K562 (cell line): Measurements from ENCODE around the gene CBX3. TPM values are rescaled to one million over a fixed set of nuclear protein-coding genes. Genes with fewer than 3 reads are reported as not detected.

Source experiments
- CTBP1 ChIP-seq: fragments of 450-650 bp; IDR thresholded peaks from 2 replicates; pipeline ENCODE4 v1.6.1; 2016; ENCODE audit warnings: borderline replicate concordance
- MTA2 ChIP-seq: fragments of 450-650 bp; IDR thresholded peaks from 2 replicates; pipeline ENCODE4 v1.6.1; 2016; ENCODE audit warnings: low read depth
- NCOA6 ChIP-seq: fragments of 450-650 bp; IDR thresholded peaks from 2 replicates; pipeline ENCODE4 v1.6.1; 2017; ENCODE audit warnings: mild to moderate bottlenecking
- NCOR1 ChIP-seq: fragments of 450-650 bp; IDR thresholded peaks from 2 replicates; pipeline ENCODE4 v1.6.1; 2016; ENCODE audit warnings: mild to moderate bottlenecking, moderate library complexity
- NFRKB ChIP-seq: fragments of 450-650 bp; IDR thresholded peaks from 2 replicates; pipeline ENCODE4 v1.6.1; 2016; ENCODE audit warnings: low read depth
- PCBP2 ChIP-seq: fragments of 200-400 bp; formaldehyde crosslinking; IDR thresholded peaks from 2 replicates; pipeline ENCODE4 v1.6.1; 2018; ENCODE audit warnings: low read length, low read depth, mild to moderate bottlenecking, moderate library complexity; ENCODE audit not compliant: poor library complexity, severe bottlenecking
- PHB ChIP-seq: fragments of 250-450 bp; sonication (Bioruptor Pico); IDR thresholded peaks from 2 replicates; pipeline ENCODE4 v1.5.0; 2021
- SMAD4 ChIP-seq: fragments of 250-450 bp; sonication (Bioruptor Pico); conservative IDR thresholded peaks from 2 replicates; pipeline ENCODE4 v1.8.0; 2021; ENCODE audit warnings: inconsistent platforms, mild to moderate bottlenecking, moderate library complexity
- TCF3 ChIP-seq: sonication (generic); formaldehyde crosslinking; IDR thresholded peaks from 2 replicates; pipeline ENCODE4 v1.4.0; 2020; ENCODE audit warnings: mild to moderate bottlenecking, missing genetic modification reagents
- XRCC3 ChIP-seq: fragments of 450-650 bp; IDR thresholded peaks from 2 replicates; pipeline ENCODE4 v1.6.1; 2017; ENCODE audit warnings: mild to moderate bottlenecking, moderate library complexity
- ZNF224 ChIP-seq: sonication (generic); formaldehyde crosslinking; IDR thresholded peaks from 2 replicates; pipeline ENCODE4 v1.8.0; 2022; ENCODE audit warnings: mild to moderate bottlenecking, missing genetic modification reagents
- ZNF384 ChIP-seq: IDR thresholded peaks from 2 replicates; pipeline ENCODE4 v1.6.1; 2012; ENCODE audit warnings: low read depth, low read length, improper control_type of control experiment
- ZNF507 ChIP-seq: conservative IDR thresholded peaks from 2 replicates; pipeline ENCODE4 v1.6.1; 2017; ENCODE audit warnings: missing genetic modification characterization, missing compliant biosample characterization
- ZNF551 ChIP-seq: fragments of 250-450 bp; sonication (Bioruptor Pico); IDR thresholded peaks from 2 replicates; pipeline ENCODE4 v1.5.0; 2021; ENCODE audit warnings: mild to moderate bottlenecking, moderate library complexity
- ZNF830 ChIP-seq: fragments of 250-450 bp; sonication (Bioruptor Pico); IDR thresholded peaks from 2 replicates; pipeline ENCODE4 v1.5.0; 2021; ENCODE audit warnings: mild to moderate bottlenecking
- polyA plus RNA-seq, 8 experiments: library from polyadenylated mRNA; depleted of rRNA in 4 of 8; stranded (reverse) in 5 of 8; unstranded in 3 of 8; fragments of >200 nt; fragmentation: Nextera tagmentation in 2 of 8; fragmentation: Illumina TruSeq in 1 of 8; extraction: Ambion mirVana in 2 of 8; extraction: Trizol in 1 of 8; gene quantifications; 2 replicates each; pipeline versions ENCODE4 v1.2.1 to v1.2.3, GENCODE V29; 2011 to 2014; ENCODE audit warnings: inconsistent platforms in 1 of 8, missing spikeins in 1 of 8
- total RNA-seq, 7 experiments: library from RNA; depleted of rRNA in 6 of 7; stranded (reverse); fragments of >200 nt in 6 of 7; fragmentation: Illumina TruSeq in 2 of 7; extraction: Trizol in 2 of 7; gene quantifications; 2 replicates each; pipeline versions ENCODE4 v1.2.1 to v1.2.3, GENCODE V29; 2011 to 2021; ENCODE audit warnings: low replicate concordance in 1 of 7
- TF ChIP-seq, protein P1 (sequence below): fragments of 250-450 bp; sonication (Bioruptor Pico); IDR thresholded peaks from 2 replicates; pipeline ENCODE4 v1.5.0; 2022; ENCODE audit warnings: mild to moderate bottlenecking
- TF ChIP-seq, protein P2 (sequence below): IDR thresholded peaks from 2 replicates; pipeline ENCODE4 v1.6.1; 2014; ENCODE audit warnings: antibody characterized with exemption
- TF ChIP-seq, protein P3 (sequence below): fragments of 450-650 bp; formaldehyde crosslinking; IDR thresholded peaks from 2 replicates; pipeline ENCODE4 v1.4.0; 2020; ENCODE audit warnings: mild to moderate bottlenecking, moderate library complexity
- TF ChIP-seq, protein P4 (sequence below): fragments of 450-650 bp; IDR thresholded peaks from 2 replicates; pipeline ENCODE4 v1.7.1; 2018; ENCODE audit warnings: mild to moderate bottlenecking, low read depth; ENCODE audit not compliant: partially characterized antibody
- TF ChIP-seq, protein P5 (sequence below): fragments of 250-450 bp; sonication (Bioruptor Pico); IDR thresholded peaks from 2 replicates; pipeline ENCODE4 v1.4.0; 2020; ENCODE audit warnings: mild to moderate bottlenecking, moderate library complexity

CBX3 gene
- total and polyA plus RNA-seq, 9 of the 15 experiments (the other 6 are each of a cell fraction or from before 2014, with no cell fraction given) = 198 to 413 (median 328) TPM

DNA sequence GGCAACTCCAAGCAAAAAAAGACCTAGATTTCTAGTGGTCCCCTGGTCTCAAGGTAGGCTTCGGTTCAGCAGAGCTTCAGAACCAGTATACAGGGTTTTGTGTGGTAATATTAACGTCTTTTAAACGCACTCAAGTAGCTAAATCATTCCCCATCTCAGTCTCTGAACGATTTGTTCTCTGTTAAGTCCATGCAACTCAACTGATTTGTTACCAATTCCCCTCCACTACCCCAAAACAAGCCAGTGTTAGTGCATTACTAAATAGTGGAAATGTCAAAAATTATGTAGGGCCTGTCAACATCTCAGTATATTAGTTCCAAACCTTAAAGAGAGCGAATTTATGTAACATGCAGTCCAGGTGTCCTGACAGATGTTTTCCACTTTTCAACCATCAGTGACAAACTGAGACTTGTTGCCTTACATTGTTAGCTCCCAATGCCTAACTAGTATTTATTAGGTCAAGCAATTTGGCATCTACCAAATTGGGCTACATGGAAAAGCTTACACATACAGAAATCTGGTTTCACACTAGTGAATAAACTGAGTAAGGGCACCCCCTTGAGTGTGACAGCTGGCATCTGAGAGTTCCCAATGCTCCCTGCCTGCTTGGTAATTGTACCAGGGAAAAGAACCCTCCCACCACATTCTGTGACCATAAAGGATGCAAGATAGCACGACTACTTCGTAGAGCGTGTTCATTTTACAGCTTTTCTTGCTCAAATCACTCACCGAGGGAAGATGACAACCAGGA is 13.2 kb upstream of the CBX3 start (continued):
- TF ChIP-seq, protein P1, sequence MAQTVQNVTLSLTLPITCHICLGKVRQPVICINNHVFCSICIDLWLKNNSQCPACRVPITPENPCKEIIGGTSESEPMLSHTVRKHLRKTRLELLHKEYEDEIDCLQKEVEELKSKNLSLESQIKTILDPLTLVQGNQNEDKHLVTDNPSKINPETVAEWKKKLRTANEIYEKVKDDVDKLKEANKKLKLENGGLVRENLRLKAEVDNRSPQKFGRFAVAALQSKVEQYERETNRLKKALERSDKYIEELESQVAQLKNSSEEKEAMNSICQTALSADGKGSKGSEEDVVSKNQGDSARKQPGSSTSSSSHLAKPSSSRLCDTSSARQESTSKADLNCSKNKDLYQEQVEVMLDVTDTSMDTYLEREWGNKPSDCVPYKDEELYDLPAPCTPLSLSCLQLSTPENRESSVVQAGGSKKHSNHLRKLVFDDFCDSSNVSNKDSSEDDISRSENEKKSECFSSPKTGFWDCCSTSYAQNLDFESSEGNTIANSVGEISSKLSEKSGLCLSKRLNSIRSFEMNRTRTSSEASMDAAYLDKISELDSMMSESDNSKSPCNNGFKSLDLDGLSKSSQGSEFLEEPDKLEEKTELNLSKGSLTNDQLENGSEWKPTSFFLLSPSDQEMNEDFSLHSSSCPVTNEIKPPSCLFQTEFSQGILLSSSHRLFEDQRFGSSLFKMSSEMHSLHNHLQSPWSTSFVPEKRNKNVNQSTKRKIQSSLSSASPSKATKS (CRISPR knock-in tag) = no peak
- TF ChIP-seq ZNF224 (CRISPR knock-in tag) (no peak), NCOR1 (peak; percentile 33; the same call in 1 of the 2 replicates), PHB (0 out of 2 replicates have a peak, but pooled peaks have one; percentile 58), MTA2 (no peak), CTBP1 (no peak), ZNF551 (CRISPR knock-in tag) (peak; percentile 68), ZNF507 (tag) (no peak), XRCC3 (no peak), ZNF830 (CRISPR knock-in tag) (no peak), NFRKB (no peak), SMAD4 (CRISPR knock-in tag) (no peak), NCOA6 (no peak), TCF3 (no peak), ZNF384 (no peak), PCBP2 (no peak)
- TF ChIP-seq, protein P2, sequence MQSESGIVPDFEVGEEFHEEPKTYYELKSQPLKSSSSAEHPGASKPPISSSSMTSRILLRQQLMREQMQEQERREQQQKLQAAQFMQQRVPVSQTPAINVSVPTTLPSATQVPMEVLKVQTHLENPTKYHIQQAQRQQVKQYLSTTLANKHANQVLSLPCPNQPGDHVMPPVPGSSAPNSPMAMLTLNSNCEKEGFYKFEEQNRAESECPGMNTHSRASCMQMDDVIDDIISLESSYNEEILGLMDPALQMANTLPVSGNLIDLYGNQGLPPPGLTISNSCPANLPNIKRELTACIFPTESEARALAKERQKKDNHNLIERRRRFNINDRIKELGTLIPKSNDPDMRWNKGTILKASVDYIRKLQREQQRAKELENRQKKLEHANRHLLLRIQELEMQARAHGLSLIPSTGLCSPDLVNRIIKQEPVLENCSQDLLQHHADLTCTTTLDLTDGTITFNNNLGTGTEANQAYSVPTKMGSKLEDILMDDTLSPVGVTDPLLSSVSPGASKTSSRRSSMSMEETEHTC = no peak
- TF ChIP-seq, protein P3, sequence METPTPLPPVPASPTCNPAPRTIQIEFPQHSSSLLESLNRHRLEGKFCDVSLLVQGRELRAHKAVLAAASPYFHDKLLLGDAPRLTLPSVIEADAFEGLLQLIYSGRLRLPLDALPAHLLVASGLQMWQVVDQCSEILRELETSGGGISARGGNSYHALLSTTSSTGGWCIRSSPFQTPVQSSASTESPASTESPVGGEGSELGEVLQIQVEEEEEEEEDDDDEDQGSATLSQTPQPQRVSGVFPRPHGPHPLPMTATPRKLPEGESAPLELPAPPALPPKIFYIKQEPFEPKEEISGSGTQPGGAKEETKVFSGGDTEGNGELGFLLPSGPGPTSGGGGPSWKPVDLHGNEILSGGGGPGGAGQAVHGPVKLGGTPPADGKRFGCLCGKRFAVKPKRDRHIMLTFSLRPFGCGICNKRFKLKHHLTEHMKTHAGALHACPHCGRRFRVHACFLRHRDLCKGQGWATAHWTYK (CRISPR knock-in tag) = peak; percentile 27; the same call in 1 of the 2 replicates
- TF ChIP-seq, protein P4, sequence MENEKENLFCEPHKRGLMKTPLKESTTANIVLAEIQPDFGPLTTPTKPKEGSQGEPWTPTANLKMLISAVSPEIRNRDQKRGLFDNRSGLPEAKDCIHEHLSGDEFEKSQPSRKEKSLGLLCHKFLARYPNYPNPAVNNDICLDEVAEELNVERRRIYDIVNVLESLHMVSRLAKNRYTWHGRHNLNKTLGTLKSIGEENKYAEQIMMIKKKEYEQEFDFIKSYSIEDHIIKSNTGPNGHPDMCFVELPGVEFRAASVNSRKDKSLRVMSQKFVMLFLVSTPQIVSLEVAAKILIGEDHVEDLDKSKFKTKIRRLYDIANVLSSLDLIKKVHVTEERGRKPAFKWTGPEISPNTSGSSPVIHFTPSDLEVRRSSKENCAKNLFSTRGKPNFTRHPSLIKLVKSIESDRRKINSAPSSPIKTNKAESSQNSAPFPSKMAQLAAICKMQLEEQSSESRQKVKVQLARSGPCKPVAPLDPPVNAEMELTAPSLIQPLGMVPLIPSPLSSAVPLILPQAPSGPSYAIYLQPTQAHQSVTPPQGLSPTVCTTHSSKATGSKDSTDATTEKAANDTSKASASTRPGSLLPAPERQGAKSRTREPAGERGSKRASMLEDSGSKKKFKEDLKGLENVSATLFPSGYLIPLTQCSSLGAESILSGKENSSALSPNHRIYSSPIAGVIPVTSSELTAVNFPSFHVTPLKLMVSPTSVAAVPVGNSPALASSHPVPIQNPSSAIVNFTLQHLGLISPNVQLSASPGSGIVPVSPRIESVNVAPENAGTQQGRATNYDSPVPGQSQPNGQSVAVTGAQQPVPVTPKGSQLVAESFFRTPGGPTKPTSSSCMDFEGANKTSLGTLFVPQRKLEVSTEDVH = peak; percentile 80
- TF ChIP-seq, protein P5, sequence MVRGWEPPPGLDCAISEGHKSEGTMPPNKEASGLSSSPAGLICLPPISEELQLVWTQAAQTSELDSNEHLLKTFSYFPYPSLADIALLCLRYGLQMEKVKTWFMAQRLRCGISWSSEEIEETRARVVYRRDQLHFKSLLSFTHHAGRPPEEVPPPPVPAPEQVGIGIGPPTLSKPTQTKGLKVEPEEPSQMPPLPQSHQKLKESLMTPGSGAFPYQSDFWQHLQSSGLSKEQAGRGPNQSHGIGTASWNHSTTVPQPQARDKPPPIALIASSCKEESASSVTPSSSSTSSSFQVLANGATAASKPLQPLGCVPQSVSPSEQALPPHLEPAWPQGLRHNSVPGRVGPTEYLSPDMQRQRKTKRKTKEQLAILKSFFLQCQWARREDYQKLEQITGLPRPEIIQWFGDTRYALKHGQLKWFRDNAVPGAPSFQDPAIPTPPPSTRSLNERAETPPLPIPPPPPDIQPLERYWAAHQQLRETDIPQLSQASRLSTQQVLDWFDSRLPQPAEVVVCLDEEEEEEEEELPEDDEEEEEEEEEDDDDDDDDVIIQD (CRISPR knock-in tag) = no peak
